ENCODE measurements around the gene CRYGS. TPM values are rescaled to one million over a fixed set of nuclear protein-coding genes. Genes with fewer than 3 reads are reported as not detected.

CRYGS gene
- total RNA-seq, 4 donors from 2014 or later = 1.1 to 4.2 (median 2.9) TPM

DNA sequence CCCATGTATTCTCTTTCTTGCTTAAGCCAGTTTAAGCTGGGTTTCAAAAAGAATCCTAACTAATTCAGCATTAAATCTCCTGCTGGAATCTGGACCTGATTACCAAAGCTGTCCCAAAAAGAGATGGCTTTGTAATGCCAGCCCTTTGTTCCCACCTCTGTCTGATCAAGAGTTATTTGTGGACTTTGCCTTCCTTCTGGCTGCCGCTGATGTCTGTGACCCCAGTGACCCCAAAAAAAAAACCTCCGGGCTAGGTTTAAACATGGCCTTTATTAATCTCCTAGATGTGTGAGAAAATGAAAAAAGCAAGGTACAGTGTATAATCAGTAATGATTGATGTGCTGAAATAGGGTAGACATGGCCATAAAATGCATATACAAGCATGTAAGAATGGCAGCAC is 20.7 kb downstream of the CRYGS start:
- TF ChIP-seq, protein P1, sequence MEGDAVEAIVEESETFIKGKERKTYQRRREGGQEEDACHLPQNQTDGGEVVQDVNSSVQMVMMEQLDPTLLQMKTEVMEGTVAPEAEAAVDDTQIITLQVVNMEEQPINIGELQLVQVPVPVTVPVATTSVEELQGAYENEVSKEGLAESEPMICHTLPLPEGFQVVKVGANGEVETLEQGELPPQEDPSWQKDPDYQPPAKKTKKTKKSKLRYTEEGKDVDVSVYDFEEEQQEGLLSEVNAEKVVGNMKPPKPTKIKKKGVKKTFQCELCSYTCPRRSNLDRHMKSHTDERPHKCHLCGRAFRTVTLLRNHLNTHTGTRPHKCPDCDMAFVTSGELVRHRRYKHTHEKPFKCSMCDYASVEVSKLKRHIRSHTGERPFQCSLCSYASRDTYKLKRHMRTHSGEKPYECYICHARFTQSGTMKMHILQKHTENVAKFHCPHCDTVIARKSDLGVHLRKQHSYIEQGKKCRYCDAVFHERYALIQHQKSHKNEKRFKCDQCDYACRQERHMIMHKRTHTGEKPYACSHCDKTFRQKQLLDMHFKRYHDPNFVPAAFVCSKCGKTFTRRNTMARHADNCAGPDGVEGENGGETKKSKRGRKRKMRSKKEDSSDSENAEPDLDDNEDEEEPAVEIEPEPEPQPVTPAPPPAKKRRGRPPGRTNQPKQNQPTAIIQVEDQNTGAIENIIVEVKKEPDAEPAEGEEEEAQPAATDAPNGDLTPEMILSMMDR (IDR thresholded peaks at IDR 0.05) = no peak
- no peak for TF ChIP-seq POLR2A (IDR thresholded peaks at IDR 0.05)
- peaks cover 0 to 4% of the 10 kb centered on the region in 2 donors for H3K4me1 ChIP-seq
- DNase-seq = no peak
- no peak overlapping the region for H3K4me3 ChIP-seq (replicated peaks in 1 of 3)
- no peaks in the 10 kb centered on the region for H3K9me3 ChIP-seq
- no peaks in the 10 kb centered on the region for H3K36me3 ChIP-seq
- no peak overlapping the region for H3K27ac ChIP-seq
- H3K27me3 ChIP-seq = no peaks in the 10 kb centered on the region
- intact Hi-C loops (cut with DNase I) = loop anchor here (5.0 kb wide), 1 partner anchor 246 kb away; no protein-coding TSS in a partner anchor
- WGBS, 2 donors = 28 to 37% methylated on average over 2 of the region's 2 CpGs

DNA sequence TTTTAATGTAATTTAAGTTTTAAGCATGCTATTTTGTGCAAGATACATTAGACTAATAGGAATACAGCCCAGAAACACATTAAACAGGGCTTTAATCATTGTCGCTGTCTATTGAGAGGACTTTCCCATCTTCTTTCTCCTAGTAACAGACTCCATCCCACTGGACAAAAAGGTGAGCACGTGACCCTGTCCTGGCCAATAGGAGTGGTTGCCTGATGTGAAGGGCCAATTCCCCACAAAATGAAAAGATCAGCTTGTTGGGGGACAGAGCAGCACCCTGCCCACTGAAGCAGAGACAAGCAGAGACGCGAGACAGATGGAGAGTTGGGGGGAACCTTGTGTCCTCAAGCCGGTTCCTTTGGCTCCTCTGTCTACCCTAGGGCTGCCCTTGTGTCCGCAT is 21.2 kb downstream of the CRYGS start:
- intact Hi-C loops (cut with DNase I) = loop anchor here (5.0 kb wide), 1 partner anchor 246 kb away; no protein-coding TSS in a partner anchor
- DNase-seq = no peak
- WGBS, 2 donors = 81 to 84% methylated on average over 6 of the region's 6 CpGs
- Histone ChIP-seq H3K36me3 (no peaks in the 10 kb centered on the region), H3K4me3 (replicated peaks in 1 of 3) (no peak overlapping the region), H3K27me3 (no peaks in the 10 kb centered on the region), H3K4me1 (peaks cover 0 to 4% of the 10 kb centered on the region in 2 donors), H3K27ac (no peak overlapping the region), H3K9me3 (no peaks in the 10 kb centered on the region)
- no peak for TF ChIP-seq POLR2A (IDR thresholded peaks at IDR 0.05)

DNA sequence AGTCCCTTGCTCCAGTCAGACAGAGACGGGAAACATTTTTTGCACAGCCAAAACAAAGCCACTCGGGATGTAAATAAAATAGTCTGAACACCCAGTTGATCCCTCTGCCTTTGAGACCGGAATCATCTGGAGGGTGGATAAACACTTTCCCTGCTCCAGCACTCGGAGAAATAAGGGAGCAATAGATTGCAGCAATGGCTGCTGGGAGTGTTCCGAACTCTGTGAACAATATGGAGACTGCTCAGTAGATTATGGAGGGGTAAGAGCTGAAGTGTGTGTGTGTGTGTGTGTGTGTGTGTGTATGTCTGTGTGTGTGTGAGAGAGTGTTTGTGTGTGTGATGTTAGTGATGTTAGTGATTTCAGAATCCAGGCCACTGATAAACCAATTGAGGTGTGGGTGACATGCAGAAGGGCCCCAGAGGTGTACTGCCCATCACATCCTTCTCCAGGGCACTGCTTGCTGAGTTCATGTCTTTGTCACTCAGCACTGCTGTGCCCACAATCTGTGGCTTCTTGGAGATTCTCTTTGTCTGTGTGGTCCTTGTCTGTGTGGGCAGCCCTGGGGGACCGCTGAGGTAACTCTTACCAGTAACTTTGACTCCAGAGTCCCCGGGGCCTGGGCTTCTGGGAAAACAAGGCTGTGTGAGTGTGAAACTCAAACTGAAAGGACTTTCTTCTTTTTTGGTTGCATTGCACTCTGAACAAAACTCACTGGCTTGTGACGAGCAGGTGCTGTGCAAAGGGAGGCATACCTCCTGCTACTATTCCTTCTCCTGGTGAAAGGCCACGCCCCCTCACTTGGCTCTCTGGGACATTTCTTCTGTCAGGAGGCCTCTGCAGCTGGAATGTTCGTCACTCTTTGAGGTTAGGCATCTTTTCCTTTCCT is 23.0 kb downstream of the CRYGS start:
- H3K27me3 ChIP-seq = no peaks in the 10 kb centered on the region
- WGBS, 2 donors = 54 to 59% methylated on average over 10 of the region's 10 CpGs
- H3K4me3 ChIP-seq (replicated peaks in 1 of 3) = no peak overlapping the region
- H3K36me3 ChIP-seq = no peaks in the 10 kb centered on the region
- peaks cover 0 to 4% of the 10 kb centered on the region in 2 donors for H3K4me1 ChIP-seq
- peak; percentile 82 to 85 for DNase-seq
- no peaks in the 10 kb centered on the region for H3K9me3 ChIP-seq
- intact Hi-C loops (cut with DNase I) = loop anchor here (5.0 kb wide), 1 partner anchor 244 kb away; no protein-coding TSS in a partner anchor
- TF ChIP-seq, protein P1 (IDR thresholded peaks at IDR 0.05) = no peak
- TF ChIP-seq POLR2A (IDR thresholded peaks at IDR 0.05) = no peak
- no peak overlapping the region for H3K27ac ChIP-seq

DNA sequence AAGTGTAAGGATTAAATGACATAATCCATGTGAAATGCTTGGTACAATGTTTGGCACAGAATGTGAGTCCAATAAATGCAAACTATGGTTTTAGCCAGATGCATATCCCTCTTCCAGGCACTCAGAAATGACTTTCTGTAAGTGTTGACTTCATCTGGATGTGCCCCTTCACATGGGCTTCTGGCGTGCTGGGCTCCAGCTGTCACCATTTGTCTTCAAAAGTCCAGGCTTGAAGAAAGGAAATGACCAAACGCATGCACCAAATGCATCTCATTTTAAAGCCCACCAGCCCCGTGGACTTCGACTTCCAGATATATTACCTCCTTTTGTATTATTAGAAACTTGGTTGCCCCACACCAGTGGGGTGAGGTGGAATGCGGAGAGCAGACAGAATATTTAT is 23.7 kb downstream of the CRYGS start:
- intact Hi-C loops (cut with DNase I) = loop anchor here (5.0 kb wide), 1 partner anchor 243 kb away; no protein-coding TSS in a partner anchor
- no peak overlapping the region for H3K4me3 ChIP-seq (replicated peaks in 1 of 3)
- no peak overlapping the region for H3K27ac ChIP-seq
- WGBS, 2 donors = 71 to 86% methylated on average over 5 of the region's 5 CpGs
- no peaks in the 10 kb centered on the region for H3K27me3 ChIP-seq
- peaks cover 0 to 4% of the 10 kb centered on the region in 2 donors for H3K4me1 ChIP-seq
- no peaks in the 10 kb centered on the region for H3K36me3 ChIP-seq
- DNase-seq = no peak
- H3K9me3 ChIP-seq = no peaks in the 10 kb centered on the region
- TF ChIP-seq, protein P1 (IDR thresholded peaks at IDR 0.05) = no peak
- no peak for TF ChIP-seq POLR2A (IDR thresholded peaks at IDR 0.05)

DNA sequence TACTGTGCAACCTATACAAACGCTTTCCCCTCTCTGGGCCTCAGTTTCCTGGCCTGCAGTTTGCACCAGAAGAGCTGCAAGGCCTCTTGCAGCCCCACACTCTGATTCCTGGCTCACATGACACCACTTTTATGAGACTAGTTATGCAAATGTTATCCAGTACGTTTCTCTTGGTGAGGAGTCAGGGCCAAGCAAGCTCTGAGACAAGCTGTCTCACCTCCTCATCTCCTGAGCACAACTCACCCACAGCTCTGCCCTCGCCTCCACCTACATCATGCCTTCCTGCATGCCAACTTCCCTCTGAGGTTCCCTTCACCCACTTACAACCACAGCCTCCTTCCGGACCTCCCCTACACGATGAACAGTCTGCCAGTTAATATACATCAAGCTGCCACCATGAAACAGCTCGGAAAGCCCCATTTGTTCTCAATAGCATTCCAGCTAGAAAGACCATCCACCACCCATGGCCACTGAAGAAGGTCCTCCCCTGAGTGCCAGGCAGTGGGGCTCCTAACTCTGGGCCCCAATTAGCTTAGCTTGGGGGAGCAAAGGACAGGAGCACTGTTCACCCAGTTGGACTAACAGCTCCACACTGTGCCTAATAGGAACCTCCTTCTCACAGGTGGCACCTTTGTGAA is 25.0 kb downstream of the CRYGS start:
- 73 to 75% methylated on average over 6 of the region's 6 CpGs for WGBS, 2 donors
- intact Hi-C loops (cut with DNase I) = no loop called here

More for the DNA sequence above, 25.0 kb downstream of the CRYGS start:
- no peaks in the 10 kb centered on the region for H3K27me3 ChIP-seq
- H3K4me3 ChIP-seq (replicated peaks in 1 of 3) = no peak overlapping the region
- no peak overlapping the region for H3K27ac ChIP-seq
- TF ChIP-seq, protein P1 (IDR thresholded peaks at IDR 0.05) = no peak
- no peak for DNase-seq
- H3K9me3 ChIP-seq = no peaks in the 10 kb centered on the region
- H3K4me1 ChIP-seq = peaks cover 0 to 4% of the 10 kb centered on the region in 2 donors
- H3K36me3 ChIP-seq = no peaks in the 10 kb centered on the region

All from thyroid gland (tissue), 4 donors.